ENCODE measurements around the gene ARID1A. TPM values are rescaled to one million over a fixed set of nuclear protein-coding genes. Genes with fewer than 3 reads are reported as not detected.

ARID1A gene
- total and polyA plus RNA-seq, 2 of the 8 experiments (the other 6 are each of a cell fraction or from before 2014, with no cell fraction given), result 52.1 to 103 TPM

- Histone ChIP-seq H3K23me2 (ENCODE audit: low read depth, low read length) (no peaks in the 10 kb centered on the region), H4K91ac (replicated peaks; ENCODE audit: insufficient read length, low read length) (no peak overlapping the region), H3K4me3 (ENCODE audit: extremely low read depth in 1 of 4, insufficient read depth in 2 of 4, low read depth in 3 of 4, low read length in 4 of 4) (0 out of 8 replicates have a peak overlapping the region, but pooled peaks of 1 of the 4 experiments have one; percentile 1), H3K36me3 (ENCODE audit: control insufficient read depth in 2 of 4, insufficient read depth in 4 of 4, low read length in 3 of 4) (peaks cover 0 to 15% (median 3%) of the 10 kb centered on the region in 4 experiments; a peak in 5 of 8 replicates), H3K79me1 (ENCODE audit: low read depth, low read length) (peaks cover 6% of the 10 kb centered on the region), H3K9ac (replicated peaks in 1 of 4; ENCODE audit: extremely low read depth in 1 of 4, low read depth in 3 of 4, low read length in 3 of 4) (no peak overlapping the region; a peak in 1 of 7 replicates), H4K20me1 (replicated peaks in 1 of 2; ENCODE audit: control insufficient read depth in 1 of 2, insufficient read depth in 2 of 2, low read length in 2 of 2) (peaks cover 41 to 43% of the 10 kb centered on the region in 2 experiments), H2BK120ac (replicated peaks; ENCODE audit: low read depth, low read length) (no peak overlapping the region), H2BK5ac (ENCODE audit: low read depth, low read length) (no peak overlapping the region), H2BK15ac (ENCODE audit: low read length) (no peak overlapping the region), H3K9me3 (ENCODE audit: insufficient read depth in 2 of 2, low read depth in 1 of 2, low read length in 1 of 2) (no peaks in the 10 kb centered on the region), H2BK20ac (ENCODE audit: low read length) (no peak overlapping the region), H2AFZ (ENCODE audit: low read length) (no peak overlapping the region), H3K18ac (ENCODE audit: extremely low read depth, low read length) (no peak overlapping the region), H3K4ac (replicated peaks; ENCODE audit: insufficient read length, low read depth, low read length) (no peak overlapping the region), H3K79me2 (ENCODE audit: control insufficient read depth in 1 of 2, insufficient read depth in 2 of 2, low read length in 2 of 2) (peaks cover 57 to 96% of the 10 kb centered on the region in 2 experiments), H3K27me3 (replicated peaks in 1 of 4; ENCODE audit: control insufficient read depth in 3 of 4, extremely low read depth in 1 of 4, insufficient read depth in 3 of 4, low read length in 3 of 4) (no peaks in the 10 kb centered on the region), H3K56ac (replicated peaks; ENCODE audit: insufficient read length, low read depth, low read length) (no peak overlapping the region), H4K8ac (ENCODE audit: extremely low read depth, insufficient read depth, low read length) (no peak overlapping the region), H2AK5ac (ENCODE audit: low read depth, low read length) (no peak overlapping the region), H3K4me1 (replicated peaks in 1 of 4; ENCODE audit: control insufficient read depth in 3 of 4, insufficient read depth in 4 of 4, low read length in 3 of 4) (peaks cover under 1 to 16% (median 12%) of the 10 kb centered on the region in 4 experiments; a peak in 6 of 7 replicates), H3K23ac (ENCODE audit: insufficient read length) (no peak overlapping the region), H3K4me2 (ENCODE audit: insufficient read depth in 1 of 2, low read depth in 2 of 2, low read length in 2 of 2) (peak overlapping the region in 1 of 2 experiments; percentile 22; a peak in 1 of 4 replicates), H2BK12ac (ENCODE audit: low read depth, low read length) (no peak overlapping the region), H3K14ac (ENCODE audit: insufficient read length) (no peak overlapping the region), H4K5ac (ENCODE audit: insufficient read length, low read depth, low read length) (no peak overlapping the region), H3K27ac (ENCODE audit: low read depth, low read length) (no peak overlapping the region)
- no peak for DNase-seq (ENCODE audit: low read depth in 1 of 2, low spot score in 2 of 2)
- no peak for FAIRE-seq
- ChIA-PET POLR2A (ENCODE audit: partially characterized antibody) (interaction anchor here (1.0 to 13.6 kb wide), 3 partner anchors 8 to 28 kb away, joined by 4 to 256 read pairs (median 46); partner anchors contain the start of gene ARID1A), CTCF (ENCODE audit: partially characterized antibody) (interaction anchor here (1.1 to 1.2 kb wide), 2 partner anchors 31 to 83 kb away, joined by 3 to 7 read pairs; no protein-coding TSS in a partner anchor)
- WGBS, 2 experiments (ENCODE audit: extremely low coverage in 1 of 2, insufficient coverage in 1 of 2, insufficient read length in 1 of 2, insufficient replicate concordance in 2 of 2, low coverage in 1 of 2, low lambda C conversion rate in 2 of 2, missing lambda C conversion rate in 1 of 2), result 75% methylated on average over 1 of the region's 1 CpG; no CpG with 5 or more reads in 1 of the 2 experiments
- no peak for TF ChIP-seq RBBP5 (IDR thresholded peaks at IDR 0.05; ENCODE audit: borderline replicate concordance, low read depth, low read length)
- TF ChIP-seq CTBP2 (IDR thresholded peaks at IDR 0.05; ENCODE audit: borderline replicate concordance, insufficient read depth, insufficient read length, low read length), result no peak
- no peak for TF ChIP-seq EP300 (IDR thresholded peaks at IDR 0.05; ENCODE audit: borderline replicate concordance in 1 of 2, low read depth in 2 of 2, low read length in 2 of 2)
- TF ChIP-seq SIX5 (IDR thresholded peaks at IDR 0.05; ENCODE audit: low read depth, low read length), result no peak
- no peak for TF ChIP-seq POLR2AphosphoS5 (IDR thresholded peaks at IDR 0.05; ENCODE audit: low read depth, low read length)
- TF ChIP-seq CTCF (IDR thresholded peaks at IDR 0.05; ENCODE audit: control extremely low read depth in 1 of 3, insufficient read depth in 1 of 3, low read depth in 1 of 3, low read length in 3 of 3), result no peak
- TF ChIP-seq GTF2F1 (IDR thresholded peaks at IDR 0.05; ENCODE audit: borderline replicate concordance, low read depth, low read length), result no peak
- TF ChIP-seq TAF1 (IDR thresholded peaks at IDR 0.05; ENCODE audit: low read depth, low read length), result no peak
- TF ChIP-seq SUZ12 (IDR thresholded peaks at IDR 0.05; ENCODE audit: low read length), result no peak
- TF ChIP-seq KDM5A (IDR thresholded peaks at IDR 0.05; ENCODE audit: low read length), result no peak
These were observed 10.0 kb downstream of the ARID1A start for GRCh38 chr1:26705788-26706311.

All from H1 (cell line).